Natural killer cell treated with Interleukin-12 subunit alpha and Interleukin-12 subunit beta and Interleukin-15 and Interleukin-18, amount 100 ng/mL, for 72 hours (primary cell): ENCODE results near the gene SPOCK1. TPM values are rescaled to one million over a fixed set of nuclear protein-coding genes. Genes with fewer than 3 reads are reported as not detected.

ENCODE experiments used
- ATAC-seq, 2 donors: fragments of 150-1000 bp; cut with Tn5 transposase in 1 of 2; sonication (Bioruptor Pico), chemical (Tn5 transposase) in 1 of 2; 2 replicates each; pipeline ENCODE4 v1.10.0; 2021
- DNase-seq: peaks from one replicate; pipeline ENCODE4 v3.0.0; 2022; ENCODE audit warnings: low spot score
- H3K27ac Mint-ChIP-seq, 2 donors: 1 replicate in 1 of 2; 2 replicates in 1 of 2; pipeline ENCODE4 v1.8.0; 2022; ENCODE audit warnings: mixed read lengths in 2 of 2, mild to moderate bottlenecking in 1 of 2, moderate library complexity in 1 of 2
- H3K27me3 Mint-ChIP-seq, 2 donors: 1 replicate in 1 of 2; 2 replicates in 1 of 2; pipeline ENCODE4 v1.8.0; 2022; ENCODE audit warnings: mixed read lengths in 2 of 2
- H3K36me3 Mint-ChIP-seq: one replicate; pipeline ENCODE4 v1.8.0; 2022; ENCODE audit warnings: mixed read lengths
- H3K4me1 Mint-ChIP-seq, 2 donors: 1 replicate in 1 of 2; 2 replicates in 1 of 2; pipeline ENCODE4 v1.8.0; 2022; ENCODE audit warnings: low read depth in 2 of 2, mixed read lengths in 2 of 2, mild to moderate bottlenecking in 1 of 2
- H3K4me3 Mint-ChIP-seq: one replicate; pipeline ENCODE4 v1.8.0; 2022; ENCODE audit warnings: mixed read lengths
- H3K9me3 Mint-ChIP-seq: 2 replicates; pipeline ENCODE4 v1.8.0; 2022; ENCODE audit warnings: mixed read lengths
- total RNA-seq, 2 donors: library from RNA; stranded (reverse); gene quantifications; one replicate each; pipeline ENCODE4 v1.2.3, GENCODE V29; 2022

Gene SPOCK1
- total RNA-seq, 2 donors from 2014 or later = not detected

DNA sequence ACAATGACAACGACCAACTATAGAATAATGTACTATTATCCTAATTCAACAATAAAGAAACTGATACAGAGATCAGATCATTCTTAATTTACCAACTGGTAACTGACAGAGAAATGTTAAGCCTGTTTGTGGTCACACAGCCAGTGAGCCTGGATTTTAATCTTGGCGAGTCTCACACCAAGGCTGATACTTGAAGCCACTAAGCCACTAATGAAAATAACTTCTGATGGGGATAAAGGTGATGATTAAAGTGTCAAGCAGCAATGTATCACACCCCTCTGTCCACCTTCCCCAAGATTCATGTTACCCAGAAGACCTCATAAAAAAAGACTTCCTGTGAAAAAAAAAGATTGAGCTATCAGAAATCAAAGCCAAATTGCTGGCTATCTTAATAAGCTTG is 350.5 kb downstream of the SPOCK1 start:
- no peak for ATAC-seq
- Mint-ChIP-seq H3K4me3 (no peak overlapping the region), H3K27ac (no peak overlapping the region)

DNA sequence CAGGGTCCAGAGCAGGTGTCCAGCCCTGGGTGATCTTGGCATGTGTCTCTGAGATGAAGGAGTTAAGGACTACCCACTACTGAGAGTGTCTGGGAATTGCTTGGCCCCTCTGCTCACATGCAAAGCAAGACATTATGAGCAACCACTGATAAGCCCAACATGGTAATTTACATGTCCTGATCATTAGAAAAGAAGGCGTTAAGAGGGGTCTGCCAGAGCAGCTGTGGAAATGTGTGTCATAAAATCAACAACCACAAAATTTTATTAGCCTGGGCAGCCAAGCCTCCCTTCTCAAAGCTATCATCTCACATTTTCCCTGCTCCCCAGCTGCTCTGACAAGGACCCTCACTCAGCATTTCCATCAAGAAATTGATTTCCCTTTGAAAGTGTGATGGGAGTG is 351.0 kb downstream of the SPOCK1 start:
- Mint-ChIP-seq H3K9me3 (no peaks in the 10 kb centered on the region), H3K4me3 (no peak overlapping the region), H3K36me3 (no peaks in the 10 kb centered on the region), H3K27ac (no peak overlapping the region), H3K27me3 (peaks cover 6 to 12% of the 10 kb centered on the region in 2 donors), H3K4me1 (no peaks in the 10 kb centered on the region)
- DNase-seq (no peak), ATAC-seq (no peak)

More for the DNA sequence above, 350.5 kb downstream of the SPOCK1 start:
- peaks cover 6 to 12% of the 10 kb centered on the region in 2 donors for H3K27me3 Mint-ChIP-seq
- H3K4me1 Mint-ChIP-seq = no peaks in the 10 kb centered on the region
- H3K36me3 Mint-ChIP-seq = no peaks in the 10 kb centered on the region
- no peak for DNase-seq
- no peaks in the 10 kb centered on the region for H3K9me3 Mint-ChIP-seq

DNA sequence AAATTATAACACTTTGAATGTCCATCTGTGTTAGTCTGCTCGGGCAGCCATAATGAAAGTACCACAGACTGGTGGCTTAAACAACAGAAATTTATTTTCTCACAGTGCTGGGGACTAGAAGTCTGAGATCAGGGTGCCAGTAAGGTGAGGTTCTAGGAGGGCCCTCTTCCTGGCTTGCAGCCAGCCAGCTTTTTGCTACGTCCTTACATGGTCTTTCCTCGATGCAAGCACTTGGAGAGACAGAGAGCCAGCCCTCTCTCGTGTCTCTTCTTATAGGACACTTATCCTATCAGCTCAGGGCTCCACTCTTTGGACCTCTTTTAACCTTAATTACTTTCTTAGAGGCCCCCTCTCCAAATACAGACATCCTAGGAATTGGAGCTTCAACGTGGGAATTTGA is 351.8 kb downstream of the SPOCK1 start:
- Mint-ChIP-seq H3K9me3 (no peaks in the 10 kb centered on the region), H3K27ac (no peak overlapping the region)

DNA sequence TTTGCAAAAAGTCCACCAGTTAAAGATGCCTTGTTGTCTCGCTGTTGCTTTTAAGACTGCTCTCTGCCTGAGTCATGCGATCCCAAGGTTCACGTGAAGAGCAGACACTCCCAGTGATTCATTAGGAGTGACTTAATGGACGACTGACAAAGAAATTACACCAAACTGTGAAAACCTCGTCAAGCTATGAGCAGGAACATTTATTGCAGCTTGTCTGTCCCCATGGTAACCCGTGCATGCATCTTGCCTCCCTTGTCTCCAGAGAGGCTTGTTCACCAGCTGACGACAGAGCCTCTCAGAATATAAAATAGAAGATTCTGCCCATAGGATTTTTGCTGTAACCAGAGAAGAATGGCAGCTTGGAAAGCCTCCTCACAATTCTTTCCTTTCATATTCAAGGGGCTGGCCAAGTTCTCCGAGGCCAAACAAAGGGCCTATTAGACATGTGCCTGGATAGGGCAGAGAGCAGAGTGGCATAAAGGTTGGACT is 352.7 kb downstream of the SPOCK1 start:
- no peaks in the 10 kb centered on the region for H3K36me3 Mint-ChIP-seq
- no peak for ATAC-seq

More for the DNA sequence above, 351.8 kb downstream of the SPOCK1 start:
- H3K4me3 Mint-ChIP-seq = no peak overlapping the region
- no peaks in the 10 kb centered on the region for H3K4me1 Mint-ChIP-seq
- no peaks in the 10 kb centered on the region for H3K36me3 Mint-ChIP-seq
- DNase-seq (no peak), ATAC-seq (no peak)
- peaks cover 4 to 12% of the 10 kb centered on the region in 2 donors for H3K27me3 Mint-ChIP-seq

DNA sequence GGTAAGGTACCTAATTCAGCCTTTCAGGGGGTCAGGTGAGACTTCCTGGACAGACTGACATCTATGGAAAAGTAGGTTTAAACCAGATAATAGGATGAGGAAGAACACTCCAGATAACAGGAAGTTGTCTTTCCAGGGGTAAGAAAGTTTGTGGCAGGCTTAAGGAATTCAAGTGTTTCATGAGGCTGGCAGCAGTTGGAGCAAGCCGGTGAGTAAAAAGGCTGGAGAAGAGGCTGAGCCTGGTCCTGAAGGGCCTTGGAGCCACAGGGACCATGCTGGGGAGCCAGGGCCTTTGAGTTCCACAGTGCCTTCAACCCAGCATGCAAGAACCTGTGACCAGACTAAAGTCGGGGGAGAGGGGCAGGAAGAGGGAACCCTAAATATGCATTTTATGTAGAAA is 353.4 kb downstream of the SPOCK1 start:
- H3K27ac Mint-ChIP-seq = no peak overlapping the region
- no peak for ATAC-seq
- no peak overlapping the region for H3K4me3 Mint-ChIP-seq
- H3K27me3 Mint-ChIP-seq = peaks cover 4 to 12% of the 10 kb centered on the region in 2 donors
- no peaks in the 10 kb centered on the region for H3K4me1 Mint-ChIP-seq
- H3K36me3 Mint-ChIP-seq = no peaks in the 10 kb centered on the region
- H3K9me3 Mint-ChIP-seq = no peaks in the 10 kb centered on the region
- DNase-seq = no peak

More for the DNA sequence above, 352.7 kb downstream of the SPOCK1 start:
- peaks cover 4 to 12% of the 10 kb centered on the region in 2 donors for H3K27me3 Mint-ChIP-seq
- no peak overlapping the region for H3K4me3 Mint-ChIP-seq
- no peaks in the 10 kb centered on the region for H3K4me1 Mint-ChIP-seq
- H3K27ac Mint-ChIP-seq = no peak overlapping the region
- no peaks in the 10 kb centered on the region for H3K9me3 Mint-ChIP-seq
- no peak for DNase-seq

DNA sequence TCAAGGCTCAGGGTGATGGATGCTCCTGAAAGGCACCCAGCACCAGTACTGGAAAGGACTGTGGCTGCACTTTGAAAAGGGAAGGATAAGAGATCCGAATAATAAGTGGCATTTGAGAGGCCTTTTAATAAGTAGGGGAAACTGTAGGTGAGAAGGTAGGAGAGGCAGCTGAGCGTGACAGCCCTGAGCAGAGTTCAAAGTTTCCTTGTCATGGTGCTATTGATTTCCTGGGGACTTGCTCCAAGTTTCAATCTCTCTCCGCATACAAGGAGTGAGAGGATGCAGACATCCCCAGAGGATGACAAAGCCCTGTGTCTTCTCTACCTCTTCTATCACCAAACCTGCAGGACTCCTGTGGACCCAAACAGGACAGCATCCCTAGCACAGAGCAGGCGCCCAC is 354.5 kb downstream of the SPOCK1 start:
- H3K4me3 Mint-ChIP-seq = no peak overlapping the region
- H3K36me3 Mint-ChIP-seq = no peaks in the 10 kb centered on the region
- H3K4me1 Mint-ChIP-seq = no peaks in the 10 kb centered on the region
- ATAC-seq (no peak), DNase-seq (no peak)
- peaks cover 4 to 12% of the 10 kb centered on the region in 2 donors for H3K27me3 Mint-ChIP-seq
- no peaks in the 10 kb centered on the region for H3K9me3 Mint-ChIP-seq
- no peak overlapping the region for H3K27ac Mint-ChIP-seq

DNA sequence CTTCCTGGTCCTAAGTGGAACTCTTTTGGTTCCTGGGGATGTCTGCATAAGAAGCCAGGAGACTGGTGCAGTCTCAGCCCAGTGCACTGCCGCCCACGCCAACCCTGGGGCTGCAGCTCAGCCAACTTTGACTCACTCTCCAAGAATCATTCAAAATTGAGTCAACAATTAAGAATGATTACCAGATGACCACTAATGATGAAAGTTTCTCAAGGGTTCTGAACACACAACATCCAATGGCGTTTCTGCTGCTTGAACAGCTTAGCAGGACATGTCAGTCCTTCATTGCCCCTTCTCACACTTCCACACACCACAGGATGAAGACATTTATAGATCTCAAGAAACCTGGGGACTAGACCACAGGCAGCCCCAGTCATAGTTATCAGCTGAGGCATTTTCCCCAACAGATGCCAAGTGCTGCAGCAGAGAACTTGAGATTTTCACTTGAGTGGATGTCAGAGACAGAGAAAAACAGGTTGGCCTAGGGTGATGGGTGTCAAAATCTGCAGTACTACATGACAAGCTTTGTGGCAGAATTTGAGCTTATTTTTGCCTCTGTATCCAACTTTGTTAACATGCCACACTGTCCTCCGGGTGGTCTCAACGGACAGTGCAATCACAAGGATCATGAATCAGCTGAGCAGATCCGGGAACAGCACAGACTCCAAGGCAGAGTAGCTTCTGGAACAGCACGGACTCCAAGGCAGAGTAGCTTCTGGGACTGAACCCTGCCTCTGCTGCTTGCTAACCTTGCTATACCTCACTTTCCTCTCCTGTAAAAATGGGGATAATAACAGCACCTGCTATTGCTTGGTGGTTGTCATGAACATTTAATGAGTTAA is 356.1 kb downstream of the SPOCK1 start:
- Mint-ChIP-seq H3K36me3 (no peaks in the 10 kb centered on the region), H3K27ac (no peak overlapping the region), H3K4me1 (no peaks in the 10 kb centered on the region), H3K9me3 (no peaks in the 10 kb centered on the region), H3K4me3 (no peak overlapping the region), H3K27me3 (peaks cover 4 to 8% of the 10 kb centered on the region in 2 donors)
- ATAC-seq = no peak
- no peak for DNase-seq

DNA sequence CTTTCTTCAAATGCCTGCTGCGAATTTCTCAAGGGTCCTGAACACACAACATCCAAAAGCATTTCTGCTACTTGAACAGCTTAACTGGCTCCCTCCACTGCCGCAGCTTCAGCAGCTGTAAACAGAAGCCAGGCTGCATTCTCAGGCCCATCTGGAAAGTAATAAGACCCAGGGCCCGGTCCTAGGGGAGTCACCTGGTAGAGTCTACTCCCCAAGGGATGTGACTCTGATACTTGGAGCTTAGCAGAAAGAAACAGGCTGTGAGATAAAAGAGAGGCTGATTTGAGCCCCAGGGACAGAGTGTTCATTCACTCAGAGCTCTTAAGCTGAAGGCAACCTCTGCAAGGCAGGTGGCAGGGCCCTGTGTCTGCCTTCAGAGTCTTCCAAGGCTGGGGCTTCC is 356.8 kb downstream of the SPOCK1 start:
- Mint-ChIP-seq H3K27me3 (peaks cover 4 to 7% of the 10 kb centered on the region in 2 donors), H3K9me3 (no peaks in the 10 kb centered on the region), H3K4me3 (no peak overlapping the region), H3K4me1 (no peaks in the 10 kb centered on the region), H3K36me3 (no peaks in the 10 kb centered on the region), H3K27ac (no peak overlapping the region)
- no peak for DNase-seq
- ATAC-seq = no peak

DNA sequence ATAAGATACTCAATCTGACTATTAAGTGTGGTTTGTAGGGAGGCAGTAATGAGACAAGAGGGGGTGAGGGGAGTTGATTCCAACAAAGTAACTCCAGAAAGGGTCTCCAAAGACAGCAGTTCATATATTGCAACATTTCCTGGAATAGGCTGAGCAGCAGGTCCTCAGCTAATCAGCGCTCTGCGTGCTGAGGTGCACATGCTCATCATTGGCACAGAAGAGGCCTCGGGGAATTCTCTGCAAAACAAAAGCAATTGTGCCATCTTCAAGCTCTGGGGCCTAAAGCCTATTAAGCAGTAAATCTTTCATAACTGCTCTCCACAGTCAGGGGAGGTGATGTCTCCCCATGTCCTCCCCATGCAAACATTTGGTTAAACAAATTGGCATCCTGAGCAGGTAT is 357.3 kb downstream of the SPOCK1 start:
- Mint-ChIP-seq H3K4me1 (no peaks in the 10 kb centered on the region), H3K9me3 (no peaks in the 10 kb centered on the region), H3K27me3 (peaks cover 2 to 5% of the 10 kb centered on the region in 2 donors), H3K36me3 (no peaks in the 10 kb centered on the region), H3K4me3 (no peak overlapping the region), H3K27ac (no peak overlapping the region)
- DNase-seq (no peak), ATAC-seq (no peak)

DNA sequence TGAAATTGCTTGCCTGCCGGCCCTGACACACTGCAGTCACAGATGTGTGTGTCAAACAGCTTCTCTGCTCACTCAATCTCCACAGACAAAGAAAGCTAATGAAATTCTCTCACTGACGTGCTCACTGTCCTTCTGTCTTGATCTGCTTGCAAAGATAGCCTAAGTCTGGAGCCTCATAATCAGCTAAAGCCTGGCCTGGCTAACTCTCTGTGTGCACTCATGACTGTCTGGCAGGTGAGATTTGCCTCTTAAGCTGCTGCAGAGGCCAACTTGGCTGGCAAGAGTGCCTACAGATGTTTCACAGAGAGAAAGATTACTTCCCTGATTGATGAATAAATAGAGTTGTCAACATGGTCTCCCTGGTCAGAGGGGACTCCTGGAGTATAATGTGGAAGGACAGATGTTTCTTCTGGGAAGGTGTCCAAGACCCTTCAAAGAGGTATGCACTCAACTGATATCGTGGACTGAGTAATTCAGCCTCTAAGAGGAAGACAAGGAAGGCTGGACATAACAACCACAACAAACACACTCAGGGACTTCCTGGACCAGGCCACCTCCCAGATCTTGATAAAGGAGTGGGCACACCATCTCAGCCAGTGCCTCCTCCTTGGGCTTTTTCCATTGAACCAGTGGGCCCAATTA is 362.0 kb downstream of the SPOCK1 start:
- Mint-ChIP-seq H3K27ac (no peak overlapping the region), H3K36me3 (no peaks in the 10 kb centered on the region), H3K27me3 (no peaks in the 10 kb centered on the region), H3K9me3 (no peaks in the 10 kb centered on the region), H3K4me1 (no peaks in the 10 kb centered on the region), H3K4me3 (no peak overlapping the region)
- DNase-seq = no peak
- no peak for ATAC-seq

DNA sequence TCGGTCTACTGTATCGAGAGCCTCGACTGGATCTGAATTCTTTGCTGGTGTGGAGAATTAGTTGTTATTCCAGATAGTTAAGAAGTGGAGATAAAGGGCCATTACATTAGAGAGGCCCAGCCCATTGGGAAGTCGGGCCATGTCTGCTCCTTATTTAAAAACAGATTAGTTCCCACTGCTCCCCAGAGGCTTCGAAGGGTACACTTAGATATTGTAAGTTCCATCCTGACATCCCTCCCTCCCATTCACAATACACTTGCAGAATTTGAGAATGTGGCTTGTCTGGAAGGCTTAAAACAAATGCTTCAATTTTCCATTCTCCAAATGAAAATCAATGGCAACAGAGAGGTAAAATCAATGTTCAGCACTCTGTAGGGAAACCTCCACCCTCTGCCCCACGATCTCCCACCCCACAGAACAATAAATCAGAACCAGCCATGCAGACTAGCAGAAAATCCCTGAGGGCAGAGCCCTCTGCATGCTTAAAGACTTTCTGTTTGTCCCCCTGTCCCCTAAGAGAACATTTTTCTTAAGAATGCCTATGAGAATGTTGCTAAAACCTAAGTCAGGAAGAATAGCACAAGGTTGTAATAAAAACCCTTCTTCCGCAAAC is 364.1 kb downstream of the SPOCK1 start:
- ATAC-seq (no peak), DNase-seq (no peak)
- Mint-ChIP-seq H3K27ac (no peak overlapping the region), H3K27me3 (peaks cover 3 to 7% of the 10 kb centered on the region in 2 donors), H3K9me3 (no peaks in the 10 kb centered on the region), H3K4me3 (no peak overlapping the region), H3K4me1 (no peaks in the 10 kb centered on the region), H3K36me3 (no peaks in the 10 kb centered on the region)

DNA sequence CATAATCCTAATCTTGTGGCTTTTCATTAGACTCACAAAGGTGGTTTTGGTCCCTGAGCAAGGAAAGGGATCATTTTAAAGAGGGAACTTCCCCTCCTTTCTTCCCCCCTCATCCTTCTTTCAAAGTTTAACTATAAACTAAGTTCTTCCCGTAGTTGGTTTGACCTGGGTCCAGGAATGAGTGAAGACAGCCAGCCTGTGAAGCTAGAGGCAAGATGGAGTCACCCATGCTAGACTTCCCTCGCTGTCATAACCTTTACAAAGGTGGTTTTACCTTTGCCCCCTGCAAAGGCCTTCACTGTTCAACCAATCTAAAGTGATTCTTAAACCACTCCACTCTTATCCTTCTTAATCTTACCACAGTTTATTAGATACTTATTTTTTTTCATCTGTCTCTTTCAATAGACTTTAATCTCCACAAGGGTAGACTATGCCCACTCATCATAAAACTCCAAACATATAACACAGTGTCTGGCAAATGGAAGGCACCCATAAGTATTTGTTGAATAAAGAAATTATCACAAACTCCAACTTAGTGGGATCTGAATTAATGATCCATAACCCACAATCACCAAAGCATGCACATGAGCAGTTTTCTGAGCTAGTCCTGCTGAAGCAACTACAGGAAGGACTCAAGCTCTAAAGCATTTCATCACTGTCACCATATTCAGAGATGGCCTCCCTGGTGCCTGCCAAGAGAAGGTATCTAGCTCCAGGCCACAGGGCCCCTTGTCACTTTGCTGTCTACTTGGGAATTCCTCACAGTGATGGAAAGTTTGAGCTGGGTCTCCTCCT is 369.0 kb downstream of the SPOCK1 start:
- peaks cover 3 to 7% of the 10 kb centered on the region in 2 donors for H3K27me3 Mint-ChIP-seq
- ATAC-seq (no peak), DNase-seq (no peak)
- no peaks in the 10 kb centered on the region for H3K36me3 Mint-ChIP-seq
- H3K9me3 Mint-ChIP-seq = no peaks in the 10 kb centered on the region
- no peak overlapping the region for H3K4me3 Mint-ChIP-seq
- no peak overlapping the region for H3K27ac Mint-ChIP-seq
- no peaks in the 10 kb centered on the region for H3K4me1 Mint-ChIP-seq

DNA sequence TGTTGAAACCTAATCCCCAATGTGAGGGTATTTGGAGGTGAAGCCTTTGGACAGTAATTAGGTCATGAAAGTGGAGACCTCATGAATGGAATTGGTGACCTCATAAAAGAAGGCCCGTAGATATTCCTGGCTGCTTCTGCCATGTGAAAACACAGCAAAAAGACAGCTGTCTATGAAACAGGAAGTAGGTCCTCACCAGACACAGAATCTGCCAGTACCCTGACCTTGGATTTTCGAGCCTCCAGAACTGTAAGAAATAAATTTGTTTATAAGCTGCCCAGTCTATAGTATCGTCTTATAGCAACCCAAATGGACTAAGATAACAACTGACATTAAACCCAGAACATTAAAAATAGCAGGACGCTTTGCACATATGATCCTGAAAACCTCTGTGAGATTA is 371.1 kb downstream of the SPOCK1 start:
- no peaks in the 10 kb centered on the region for H3K36me3 Mint-ChIP-seq
- H3K9me3 Mint-ChIP-seq = no peaks in the 10 kb centered on the region
- H3K27ac Mint-ChIP-seq = no peak overlapping the region
- DNase-seq = no peak
- peaks cover 3 to 7% of the 10 kb centered on the region in 2 donors for H3K27me3 Mint-ChIP-seq
- no peak overlapping the region for H3K4me3 Mint-ChIP-seq
- H3K4me1 Mint-ChIP-seq = no peaks in the 10 kb centered on the region
- no peak for ATAC-seq
